Vagina (tissue), 2 donors: ENCODE data around the gene OCSTAMP.

Experiments
- POLR2A ChIP-seq, 2 donors: fragments of 450-650 bp; IDR thresholded peaks; one replicate each; pipeline ENCODE4 v1.6.1; 2017; ENCODE audit warnings: antibody characterized with exemption in 2 of 2, mild to moderate bottlenecking in 2 of 2, moderate library complexity in 2 of 2
- POLR2AphosphoS5 ChIP-seq, 2 donors: sonication (generic); formaldehyde crosslinking; IDR thresholded peaks; one replicate each; pipeline ENCODE4 v1.9.0; 2017; ENCODE audit warnings: antibody characterized with exemption in 2 of 2, mild to moderate bottlenecking in 2 of 2, low read depth in 1 of 2; ENCODE audit not compliant: insufficient read depth in 1 of 2
- TF ChIP-seq, protein P1 (sequence below), 3 experiments: fragments of 450-650 bp in 2 of 3; fragments of 200-600 bp in 1 of 3; sonication (generic) in 1 of 3; IDR thresholded peaks; one replicate each; pipeline ENCODE4 v1.5.1; 2017 to 2019; ENCODE audit warnings: antibody characterized with exemption in 3 of 3, mild to moderate bottlenecking in 2 of 3, moderate library complexity in 2 of 3

DNA sequence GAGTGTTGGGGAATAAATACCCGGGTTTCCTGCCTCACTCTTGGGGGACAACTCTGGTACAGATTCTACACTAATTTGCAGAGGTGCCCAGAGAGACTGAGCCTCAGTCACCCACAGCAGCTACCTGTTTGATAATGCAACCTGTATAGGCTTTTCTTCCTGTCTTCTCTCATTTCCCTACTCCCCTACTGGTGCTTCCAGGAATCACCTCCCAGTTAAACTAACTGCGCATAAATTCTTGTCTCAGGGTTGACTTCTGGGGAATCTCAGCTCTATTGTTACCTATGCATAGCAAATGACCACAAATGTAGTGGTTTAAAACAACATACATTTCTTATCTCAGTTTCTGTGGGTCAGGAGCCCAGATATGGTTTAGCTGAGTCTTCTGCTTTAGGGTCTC, 11.3 kb downstream of the OCSTAMP start:
- TF ChIP-seq, protein P1, sequence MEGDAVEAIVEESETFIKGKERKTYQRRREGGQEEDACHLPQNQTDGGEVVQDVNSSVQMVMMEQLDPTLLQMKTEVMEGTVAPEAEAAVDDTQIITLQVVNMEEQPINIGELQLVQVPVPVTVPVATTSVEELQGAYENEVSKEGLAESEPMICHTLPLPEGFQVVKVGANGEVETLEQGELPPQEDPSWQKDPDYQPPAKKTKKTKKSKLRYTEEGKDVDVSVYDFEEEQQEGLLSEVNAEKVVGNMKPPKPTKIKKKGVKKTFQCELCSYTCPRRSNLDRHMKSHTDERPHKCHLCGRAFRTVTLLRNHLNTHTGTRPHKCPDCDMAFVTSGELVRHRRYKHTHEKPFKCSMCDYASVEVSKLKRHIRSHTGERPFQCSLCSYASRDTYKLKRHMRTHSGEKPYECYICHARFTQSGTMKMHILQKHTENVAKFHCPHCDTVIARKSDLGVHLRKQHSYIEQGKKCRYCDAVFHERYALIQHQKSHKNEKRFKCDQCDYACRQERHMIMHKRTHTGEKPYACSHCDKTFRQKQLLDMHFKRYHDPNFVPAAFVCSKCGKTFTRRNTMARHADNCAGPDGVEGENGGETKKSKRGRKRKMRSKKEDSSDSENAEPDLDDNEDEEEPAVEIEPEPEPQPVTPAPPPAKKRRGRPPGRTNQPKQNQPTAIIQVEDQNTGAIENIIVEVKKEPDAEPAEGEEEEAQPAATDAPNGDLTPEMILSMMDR (IDR thresholded peaks at IDR 0.05), result no peak
- TF ChIP-seq POLR2AphosphoS5 (IDR thresholded peaks at IDR 0.05; ENCODE audit: insufficient read depth in 1 of 2, low read depth in 1 of 2) (no peak), POLR2A (IDR thresholded peaks at IDR 0.05) (no peak)
